ENCODE data around the gene ST6GALNAC5. TPM values are rescaled to one million over a fixed set of nuclear protein-coding genes. Genes with fewer than 3 reads are reported as not detected.

ST6GALNAC5 gene
- polyA plus RNA-seq, 3 donors: not detected

DNA sequence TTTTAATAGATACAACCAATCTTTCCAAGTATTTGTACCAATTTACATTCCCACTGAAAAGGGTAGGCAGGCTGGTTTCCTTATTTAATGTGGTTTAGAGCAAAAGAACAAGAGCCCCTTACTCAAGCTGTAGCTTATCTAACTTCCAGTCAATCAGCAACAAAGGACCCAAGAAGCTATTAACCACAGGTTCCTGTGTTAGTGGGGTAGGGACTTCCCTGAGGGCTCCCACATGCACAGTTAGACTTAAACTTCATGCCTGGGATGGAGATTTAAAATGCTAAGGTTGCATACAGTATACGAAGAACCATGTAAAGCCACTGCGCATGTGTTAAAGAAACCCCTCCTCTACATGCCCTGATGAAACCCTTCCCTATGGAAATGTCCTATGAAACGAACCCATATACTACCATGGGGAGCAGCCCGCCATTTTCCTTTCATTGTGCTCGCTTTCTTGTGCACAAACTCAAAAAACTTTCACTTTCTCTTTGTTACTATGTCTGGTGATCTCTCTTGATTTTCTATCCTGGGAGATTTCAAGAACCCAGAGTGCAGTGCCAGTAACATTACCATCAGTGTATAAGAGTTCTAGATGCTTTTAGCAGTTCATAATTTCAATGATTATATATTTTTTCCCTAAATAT, 23.3 kb upstream of the ST6GALNAC5 start:
- H3K9me3 Mint-ChIP-seq: peaks cover 0 to 4% (median 2%) of the 10 kb centered on the region in 7 donors
- H3K36me3 Mint-ChIP-seq: no peaks in the 10 kb centered on the region
- no peaks in the 10 kb centered on the region for H3K79me2 ChIP-seq (ENCODE audit: insufficient read depth, low read length)
- no peaks in the 10 kb centered on the region for H3K4me1 ChIP-seq (ENCODE audit: control insufficient read depth in 1 of 2, insufficient read depth in 2 of 2, low read length in 2 of 2)
- H4K20me1 ChIP-seq (ENCODE audit: insufficient read depth, low read length): no peaks in the 10 kb centered on the region
- TF ChIP-seq, protein P1, sequence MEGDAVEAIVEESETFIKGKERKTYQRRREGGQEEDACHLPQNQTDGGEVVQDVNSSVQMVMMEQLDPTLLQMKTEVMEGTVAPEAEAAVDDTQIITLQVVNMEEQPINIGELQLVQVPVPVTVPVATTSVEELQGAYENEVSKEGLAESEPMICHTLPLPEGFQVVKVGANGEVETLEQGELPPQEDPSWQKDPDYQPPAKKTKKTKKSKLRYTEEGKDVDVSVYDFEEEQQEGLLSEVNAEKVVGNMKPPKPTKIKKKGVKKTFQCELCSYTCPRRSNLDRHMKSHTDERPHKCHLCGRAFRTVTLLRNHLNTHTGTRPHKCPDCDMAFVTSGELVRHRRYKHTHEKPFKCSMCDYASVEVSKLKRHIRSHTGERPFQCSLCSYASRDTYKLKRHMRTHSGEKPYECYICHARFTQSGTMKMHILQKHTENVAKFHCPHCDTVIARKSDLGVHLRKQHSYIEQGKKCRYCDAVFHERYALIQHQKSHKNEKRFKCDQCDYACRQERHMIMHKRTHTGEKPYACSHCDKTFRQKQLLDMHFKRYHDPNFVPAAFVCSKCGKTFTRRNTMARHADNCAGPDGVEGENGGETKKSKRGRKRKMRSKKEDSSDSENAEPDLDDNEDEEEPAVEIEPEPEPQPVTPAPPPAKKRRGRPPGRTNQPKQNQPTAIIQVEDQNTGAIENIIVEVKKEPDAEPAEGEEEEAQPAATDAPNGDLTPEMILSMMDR (IDR thresholded peaks at IDR 0.05): no peak
- H3K36me3 ChIP-seq (replicated peaks in 1 of 2; ENCODE audit: control insufficient read depth in 1 of 2, insufficient read depth in 2 of 2, low read length in 2 of 2): no peaks in the 10 kb centered on the region
- no peak overlapping the region for H2AFZ ChIP-seq (ENCODE audit: insufficient read depth, low read depth, low read length, poor library complexity, severe bottlenecking)
- no peak overlapping the region for H3K9ac ChIP-seq (ENCODE audit: insufficient read depth, low read length, poor library complexity, severe bottlenecking)
- no peak overlapping the region for H3K27ac ChIP-seq (ENCODE audit: low read depth in 1 of 2, low read length in 2 of 2)
- no peak overlapping the region for H3K27ac Mint-ChIP-seq
- peak overlapping the region in 1 of 2 donors; percentile 13 for H3K4me3 Mint-ChIP-seq
- H3K4me2 ChIP-seq (replicated peaks; ENCODE audit: extremely low read depth, low read length, poor library complexity, severe bottlenecking): no peak overlapping the region
- peaks cover 0 to 1% (median 0%) of the 10 kb centered on the region in 3 donors for H3K27me3 Mint-ChIP-seq (ENCODE audit: low read depth in 3 of 3)
- intact Hi-C loops (cut with micrococcal nuclease): no loop called here
- no peaks in the 10 kb centered on the region for H3K4me1 Mint-ChIP-seq
- no peaks in the 10 kb centered on the region for H3K9me3 ChIP-seq (replicated peaks in 1 of 2; ENCODE audit: control insufficient read depth in 1 of 2, insufficient read depth in 1 of 2, low read length in 2 of 2)
- DNase-seq: no peak
- H3K27me3 ChIP-seq (ENCODE audit: control insufficient read depth in 2 of 2, insufficient read depth in 2 of 2, low read length in 2 of 2): no peaks in the 10 kb centered on the region
- no peak overlapping the region for H3K4me3 ChIP-seq (replicated peaks in 1 of 3; ENCODE audit: low read depth in 2 of 3, low read length in 3 of 3)
- 94% methylated on average over 3 of the region's 5 CpGs for WGBS (ENCODE audit: insufficient coverage)

DNA sequence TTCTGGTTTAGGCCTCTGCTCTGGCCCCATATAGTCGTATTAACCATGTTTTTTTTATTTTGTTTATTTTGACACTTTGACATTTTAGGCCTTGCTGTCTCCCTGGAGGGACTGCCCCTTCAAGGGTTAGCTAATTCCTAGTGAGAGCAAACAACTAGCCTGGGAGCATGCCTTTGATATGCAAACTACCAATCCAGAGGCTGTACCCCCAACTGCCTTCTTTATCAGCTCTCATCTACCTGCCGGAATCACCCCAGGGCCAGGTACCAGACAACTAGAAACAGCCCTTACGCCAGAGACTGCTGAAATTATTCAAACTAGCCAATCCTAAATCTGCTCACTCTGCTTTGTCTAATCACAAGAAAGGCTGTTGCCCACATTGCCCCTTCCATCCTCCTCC, 13.0 kb upstream of the ST6GALNAC5 start:
- no peak overlapping the region for H3K27ac ChIP-seq (ENCODE audit: low read depth in 1 of 2, low read length in 2 of 2)
- Mint-ChIP-seq H3K27me3 (ENCODE audit: low read depth in 3 of 3) (peaks cover 4 to 6% (median 6%) of the 10 kb centered on the region in 3 donors), H3K9me3 (peaks cover 0 to 1% (median 0%) of the 10 kb centered on the region in 7 donors), H3K4me3 (no peak overlapping the region), H3K36me3 (no peaks in the 10 kb centered on the region), H3K27ac (no peak overlapping the region), H3K4me1 (no peaks in the 10 kb centered on the region)
- H3K9me3 ChIP-seq (replicated peaks in 1 of 2; ENCODE audit: control insufficient read depth in 1 of 2, insufficient read depth in 1 of 2, low read length in 2 of 2): no peaks in the 10 kb centered on the region
- H3K4me1 ChIP-seq (ENCODE audit: control insufficient read depth in 1 of 2, insufficient read depth in 2 of 2, low read length in 2 of 2): no peaks in the 10 kb centered on the region
- TF ChIP-seq, protein P1 (IDR thresholded peaks at IDR 0.05): no peak
- no peaks in the 10 kb centered on the region for H4K20me1 ChIP-seq (ENCODE audit: insufficient read depth, low read length)
- H3K4me3 ChIP-seq (replicated peaks in 1 of 3; ENCODE audit: low read depth in 2 of 3, low read length in 3 of 3): no peak overlapping the region
- DNase-seq: no peak
- no peak overlapping the region for H2AFZ ChIP-seq (ENCODE audit: insufficient read depth, low read depth, low read length, poor library complexity, severe bottlenecking)
- H3K79me2 ChIP-seq (ENCODE audit: insufficient read depth, low read length): no peaks in the 10 kb centered on the region
- no peak overlapping the region for H3K4me2 ChIP-seq (replicated peaks; ENCODE audit: extremely low read depth, low read length, poor library complexity, severe bottlenecking)
- intact Hi-C loops (cut with micrococcal nuclease): no loop called here
- H3K9ac ChIP-seq (ENCODE audit: insufficient read depth, low read length, poor library complexity, severe bottlenecking): no peak overlapping the region
- 100% methylated on average over 3 of the region's 3 CpGs for WGBS (ENCODE audit: insufficient coverage)
- no peaks in the 10 kb centered on the region for H3K27me3 ChIP-seq (ENCODE audit: control insufficient read depth in 2 of 2, insufficient read depth in 2 of 2, low read length in 2 of 2)
- H3K36me3 ChIP-seq (replicated peaks in 1 of 2; ENCODE audit: control insufficient read depth in 1 of 2, insufficient read depth in 2 of 2, low read length in 2 of 2): no peaks in the 10 kb centered on the region
